NT2/D1 (cell line): ENCODE data around the gene VANGL1.

Experiments
- YY1 ChIP-seq: IDR thresholded peaks from 2 replicates; pipeline ENCODE4 v1.6.1; 2011; ENCODE audit not compliant: insufficient read length, insufficient read depth
- ZNF274 ChIP-seq: IDR thresholded peaks from 2 replicates; pipeline ENCODE4 v1.6.1; 2011; ENCODE audit warnings: mild to moderate bottlenecking, low read depth, low read length

GRCh38 chr1:115647507-115647906, 5.7 kb downstream of the VANGL1 start:
- TF ChIP-seq YY1 (no peak), ZNF274 (no peak)
